ENCODE data around the gene NEDD9.

NEDD9 gene

GRCh38 chr6:11188161-11188915, 44.1 kb downstream of the NEDD9 start:
- no peak overlapping the region for H3K4me3 ChIP-seq
- no peak for DNase-seq (ENCODE audit: low spot score)
- TF ChIP-seq CTCF (IDR thresholded peaks at IDR 0.05): no peak
- H3K27ac ChIP-seq: no peak overlapping the region

GRCh38 chr6:11187301-11187700, 45.2 kb downstream of the NEDD9 start:
- H3K27ac ChIP-seq: no peak overlapping the region
- DNase-seq (ENCODE audit: low spot score): no peak
- no peak for TF ChIP-seq CTCF (IDR thresholded peaks at IDR 0.05)
- no peak overlapping the region for H3K4me3 ChIP-seq

- TF ChIP-seq CTCF (IDR thresholded peaks at IDR 0.05): no peak
- DNase-seq (ENCODE audit: low spot score): no peak
- H3K4me3 ChIP-seq: no peak overlapping the region
- H3K27ac ChIP-seq: no peak overlapping the region
Observed at GRCh38 chr6:11185204-11185842, 47.1 kb downstream of the NEDD9 start.

GRCh38 chr6:11183761-11184362, 48.6 kb downstream of the NEDD9 start:
- TF ChIP-seq CTCF (IDR thresholded peaks at IDR 0.05): no peak
- no peak for DNase-seq (ENCODE audit: low spot score)
- H3K4me3 ChIP-seq: no peak overlapping the region
- no peak overlapping the region for H3K27ac ChIP-seq

GRCh38 chr6:11181478-11182136, 50.9 kb downstream of the NEDD9 start:
- TF ChIP-seq CTCF (IDR thresholded peaks at IDR 0.05): no peak
- H3K4me3 ChIP-seq: no peak overlapping the region
- no peak overlapping the region for H3K27ac ChIP-seq
- no peak for DNase-seq (ENCODE audit: low spot score)

- Histone ChIP-seq H3K27ac (no peak overlapping the region), H3K4me3 (no peak overlapping the region)
- TF ChIP-seq CTCF (IDR thresholded peaks at IDR 0.05): no peak
- no peak for DNase-seq (ENCODE audit: low spot score)
Observed at GRCh38 chr6:11179419-11180202, 52.9 kb downstream of the NEDD9 start.
